ENCODE measurements around the gene CACNA1H.

DNA sequence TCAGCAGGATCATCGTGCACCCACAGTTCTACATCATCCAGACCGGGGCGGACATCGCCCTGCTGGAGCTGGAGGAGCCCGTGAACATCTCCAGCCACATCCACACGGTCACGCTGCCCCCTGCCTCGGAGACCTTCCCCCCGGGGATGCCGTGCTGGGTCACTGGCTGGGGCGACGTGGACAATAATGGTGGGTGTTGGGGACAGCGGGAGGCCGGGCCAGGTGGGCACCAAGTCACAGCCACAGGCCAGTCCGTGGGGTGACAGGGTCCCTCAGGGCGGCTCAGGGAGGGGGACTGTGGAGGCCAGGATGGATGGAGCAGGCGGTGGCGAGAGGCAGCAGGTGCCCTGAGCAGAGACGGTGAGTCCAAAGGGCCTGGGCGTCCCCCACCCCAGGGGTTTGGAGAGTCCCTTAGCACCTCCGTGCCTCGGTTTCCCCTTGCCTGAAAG is 104.0 kb downstream of the CACNA1H start:
- TF ChIP-seq, protein P1, sequence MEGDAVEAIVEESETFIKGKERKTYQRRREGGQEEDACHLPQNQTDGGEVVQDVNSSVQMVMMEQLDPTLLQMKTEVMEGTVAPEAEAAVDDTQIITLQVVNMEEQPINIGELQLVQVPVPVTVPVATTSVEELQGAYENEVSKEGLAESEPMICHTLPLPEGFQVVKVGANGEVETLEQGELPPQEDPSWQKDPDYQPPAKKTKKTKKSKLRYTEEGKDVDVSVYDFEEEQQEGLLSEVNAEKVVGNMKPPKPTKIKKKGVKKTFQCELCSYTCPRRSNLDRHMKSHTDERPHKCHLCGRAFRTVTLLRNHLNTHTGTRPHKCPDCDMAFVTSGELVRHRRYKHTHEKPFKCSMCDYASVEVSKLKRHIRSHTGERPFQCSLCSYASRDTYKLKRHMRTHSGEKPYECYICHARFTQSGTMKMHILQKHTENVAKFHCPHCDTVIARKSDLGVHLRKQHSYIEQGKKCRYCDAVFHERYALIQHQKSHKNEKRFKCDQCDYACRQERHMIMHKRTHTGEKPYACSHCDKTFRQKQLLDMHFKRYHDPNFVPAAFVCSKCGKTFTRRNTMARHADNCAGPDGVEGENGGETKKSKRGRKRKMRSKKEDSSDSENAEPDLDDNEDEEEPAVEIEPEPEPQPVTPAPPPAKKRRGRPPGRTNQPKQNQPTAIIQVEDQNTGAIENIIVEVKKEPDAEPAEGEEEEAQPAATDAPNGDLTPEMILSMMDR (IDR thresholded peaks at IDR 0.05) = no peak
- no peak for TF ChIP-seq POLR2A (IDR thresholded peaks at IDR 0.05)

Measured in right lobe of liver (tissue), 4 donors.